Glomerular visceral epithelial cell (primary cell): ENCODE results near the gene CRHBP.
A peak's percentile ranks its signal among the peaks of the same experiment; 100 is the strongest.

ENCODE experiments used
- DNase-seq: peaks from one replicate; pipeline ENCODE4 v3.0.0-alpha.2; 2016; ENCODE audit errors: extremely low spot score

The CRHBP gene

DNA sequence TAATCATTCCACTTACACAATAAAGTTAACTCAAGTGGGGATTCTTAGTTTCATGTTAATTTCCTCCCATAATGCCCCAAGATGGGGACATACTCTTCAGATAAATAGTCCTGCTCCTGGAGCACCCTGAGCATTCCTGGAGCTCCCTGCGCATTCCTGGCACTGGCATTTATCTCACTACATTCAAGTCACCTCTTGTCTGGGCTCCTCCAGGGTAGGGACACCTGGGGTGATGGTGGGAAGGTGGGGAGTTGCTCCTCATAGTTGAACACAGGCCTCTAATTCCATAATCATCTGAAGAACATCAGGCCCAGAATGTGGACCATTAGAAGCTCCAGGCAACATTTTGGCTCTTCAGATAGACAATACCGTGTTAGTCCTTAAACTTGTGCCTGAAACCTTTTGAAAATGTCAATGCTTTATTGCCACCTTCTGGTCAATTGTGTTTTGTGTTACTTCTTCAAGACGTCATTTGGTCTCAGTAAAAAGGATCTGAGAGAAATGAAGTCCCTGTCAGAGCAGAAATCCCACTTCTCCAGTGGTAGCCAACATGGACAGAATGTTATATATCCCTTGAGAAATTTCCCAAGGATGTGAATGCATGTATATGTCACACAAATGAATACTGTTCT lies 63.2 kb downstream of the CRHBP start:
- peak; percentile 53 for DNase-seq

DNA sequence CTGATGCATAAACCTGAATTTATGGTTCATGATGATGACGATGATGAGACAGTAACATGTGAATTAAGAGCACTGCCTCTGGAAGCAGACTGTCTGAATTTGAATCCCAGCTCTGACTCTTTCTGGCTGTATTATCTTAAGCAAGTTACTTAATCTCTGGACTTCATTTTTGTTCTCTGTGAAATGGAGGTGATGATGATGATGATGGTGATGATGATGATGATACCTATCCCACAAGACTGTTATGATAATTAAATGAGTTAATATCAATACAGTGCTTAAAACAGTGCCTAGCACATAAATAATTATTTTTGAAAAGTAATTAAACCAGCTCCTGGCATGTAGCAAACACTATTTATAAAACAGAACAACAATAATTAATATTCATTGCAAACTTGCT lies 64.1 kb downstream of the CRHBP start:
- no peak for DNase-seq

DNA sequence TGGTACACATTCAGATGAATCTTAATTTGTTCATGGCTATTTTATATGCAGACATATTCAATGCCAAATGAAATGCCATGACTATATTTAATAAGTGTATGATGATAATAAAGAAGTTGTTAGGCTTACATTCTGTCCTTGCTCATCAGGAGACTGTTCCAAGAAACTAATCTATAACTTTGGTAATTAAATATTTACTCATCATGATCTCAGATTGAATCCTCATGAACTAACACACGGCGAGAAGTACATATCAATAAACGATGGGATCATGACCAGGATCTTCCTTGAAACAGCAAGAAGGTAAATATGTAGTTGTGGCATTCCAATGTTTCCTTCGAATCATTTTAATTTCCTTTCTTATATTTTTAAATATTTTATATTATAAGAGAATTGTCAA lies 64.8 kb downstream of the CRHBP start:
- DNase-seq, result no peak
